ENCODE measurements around the gene HSBP1L1. TPM values are rescaled to one million over a fixed set of nuclear protein-coding genes. Genes with fewer than 3 reads are reported as not detected.
A peak's percentile ranks its signal among the peaks of the same experiment; 100 is the strongest.

HSBP1L1 gene
- total RNA-seq, 1 donor from 2014 or later: 2.1 TPM

DNA sequence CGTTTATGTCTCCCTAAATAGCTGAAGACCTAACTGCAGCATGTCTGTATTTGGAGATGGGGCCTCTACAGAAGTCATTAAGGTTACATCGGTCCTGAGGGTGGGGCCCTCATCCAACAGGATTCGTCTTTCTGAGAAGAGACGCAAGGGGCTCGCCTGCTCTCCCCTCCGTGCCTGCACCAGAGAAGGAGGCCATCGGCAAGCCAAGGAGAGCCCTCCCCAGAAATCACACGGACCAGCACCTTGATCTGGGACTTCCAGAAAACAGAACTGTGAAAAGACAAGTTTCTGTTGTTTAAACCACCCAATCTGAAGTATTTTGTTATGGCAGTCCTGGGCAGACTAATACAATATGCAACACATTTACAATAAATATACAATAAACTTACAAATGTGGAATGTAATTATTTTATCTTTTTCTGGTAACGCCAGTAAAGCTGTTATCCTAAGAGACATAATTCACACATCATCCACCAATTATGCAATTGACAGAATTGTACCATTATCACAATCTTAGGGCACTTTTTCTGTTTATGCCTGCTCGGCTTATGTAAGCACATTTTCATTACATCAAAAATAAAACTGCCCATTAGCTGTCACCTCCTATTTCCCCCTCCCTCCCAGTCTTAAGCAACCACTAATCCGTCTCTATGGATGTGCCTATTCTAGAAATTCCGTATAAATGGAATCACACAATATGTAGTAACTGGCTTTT, 6.1 kb downstream of the HSBP1L1 start:
- Histone ChIP-seq H3K4me1 (ENCODE audit: control insufficient read depth in 3 of 3, insufficient read depth in 3 of 3, low read length in 3 of 3) (peaks cover 0 to 2% (median under 1%) of the 10 kb centered on the region in 3 donors), H3K9ac (ENCODE audit: low read depth in 1 of 3, low read length in 3 of 3) (no peak overlapping the region), H3K36me3 (ENCODE audit: control insufficient read depth in 3 of 3, insufficient read depth in 3 of 3, low read length in 3 of 3) (peaks cover 26 to 46% (median 37%) of the 10 kb centered on the region in 3 donors), H3K4me3 (ENCODE audit: low read length in 3 of 3) (no peak overlapping the region), H3K9me3 (ENCODE audit: control insufficient read depth in 3 of 3, low read length in 3 of 3) (no peaks in the 10 kb centered on the region), H3K27ac (ENCODE audit: low read depth, low read length) (no peak overlapping the region), H3K27me3 (ENCODE audit: control insufficient read depth in 3 of 3, insufficient read depth in 3 of 3, low read length in 3 of 3) (no peaks in the 10 kb centered on the region)

- no peak overlapping the region for H3K4me3 ChIP-seq (ENCODE audit: low read length in 3 of 3)
- no peak overlapping the region for H3K9ac ChIP-seq (ENCODE audit: low read depth in 1 of 3, low read length in 3 of 3)
- no peaks in the 10 kb centered on the region for H3K9me3 ChIP-seq (ENCODE audit: control insufficient read depth in 3 of 3, low read length in 3 of 3)
- H3K4me1 ChIP-seq (ENCODE audit: control insufficient read depth in 3 of 3, insufficient read depth in 3 of 3, low read length in 3 of 3): peaks cover 0 to 2% (median 0%) of the 10 kb centered on the region in 3 donors
- H3K27ac ChIP-seq (ENCODE audit: low read depth, low read length): no peak overlapping the region
- H3K36me3 ChIP-seq (ENCODE audit: control insufficient read depth in 3 of 3, insufficient read depth in 3 of 3, low read length in 3 of 3): peaks cover 29 to 50% (median 37%) of the 10 kb centered on the region in 3 donors
- H3K27me3 ChIP-seq (ENCODE audit: control insufficient read depth in 3 of 3, insufficient read depth in 3 of 3, low read length in 3 of 3): no peaks in the 10 kb centered on the region
Observed at GRCh38 chr18:79971211-79971952, 6.9 kb downstream of the HSBP1L1 start.

GRCh38 chr18:79971986-79972385, 7.5 kb downstream of the HSBP1L1 start:
- no peak overlapping the region for H3K27ac ChIP-seq (ENCODE audit: low read depth, low read length)
- no peak overlapping the region for H3K4me3 ChIP-seq (ENCODE audit: low read length in 3 of 3)
- H3K9me3 ChIP-seq (ENCODE audit: control insufficient read depth in 3 of 3, low read length in 3 of 3): no peaks in the 10 kb centered on the region
- peaks cover 29 to 50% (median 37%) of the 10 kb centered on the region in 3 donors for H3K36me3 ChIP-seq (ENCODE audit: control insufficient read depth in 3 of 3, insufficient read depth in 3 of 3, low read length in 3 of 3)
- no peak overlapping the region for H3K9ac ChIP-seq (ENCODE audit: low read depth in 1 of 3, low read length in 3 of 3)
- H3K27me3 ChIP-seq (ENCODE audit: control insufficient read depth in 3 of 3, insufficient read depth in 3 of 3, low read length in 3 of 3): no peaks in the 10 kb centered on the region
- H3K4me1 ChIP-seq (ENCODE audit: control insufficient read depth in 3 of 3, insufficient read depth in 3 of 3, low read length in 3 of 3): peaks cover 0 to 2% (median 0%) of the 10 kb centered on the region in 3 donors

DNA sequence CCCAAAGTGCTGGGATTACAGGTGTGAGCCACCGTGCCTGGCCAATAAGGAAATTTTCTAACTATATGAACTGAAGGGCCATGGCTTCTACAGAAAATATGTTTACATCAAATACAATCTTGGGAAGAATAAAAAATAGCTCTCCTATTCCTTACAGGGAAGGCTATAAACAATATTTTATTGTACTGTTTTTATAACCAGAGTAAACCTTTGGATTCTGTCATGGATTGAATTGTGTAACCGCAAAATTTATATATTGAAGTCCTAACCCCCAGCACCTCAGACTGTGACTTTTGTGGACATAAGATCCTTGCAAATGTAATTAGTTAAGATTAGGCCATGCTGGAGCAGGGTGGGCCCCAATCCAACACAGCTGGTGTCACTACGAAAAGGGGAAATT, 8.3 kb downstream of the HSBP1L1 start:
- Histone ChIP-seq H3K27me3 (ENCODE audit: control insufficient read depth in 3 of 3, insufficient read depth in 3 of 3, low read length in 3 of 3) (no peaks in the 10 kb centered on the region), H3K4me3 (ENCODE audit: low read length in 3 of 3) (no peak overlapping the region), H3K36me3 (ENCODE audit: control insufficient read depth in 3 of 3, insufficient read depth in 3 of 3, low read length in 3 of 3) (peaks cover 29 to 50% (median 37%) of the 10 kb centered on the region in 3 donors), H3K9ac (ENCODE audit: low read depth in 1 of 3, low read length in 3 of 3) (no peak overlapping the region), H3K9me3 (ENCODE audit: control insufficient read depth in 3 of 3, low read length in 3 of 3) (no peaks in the 10 kb centered on the region), H3K27ac (ENCODE audit: low read depth, low read length) (no peak overlapping the region), H3K4me1 (ENCODE audit: control insufficient read depth in 3 of 3, insufficient read depth in 3 of 3, low read length in 3 of 3) (peaks cover 0 to 2% (median 0%) of the 10 kb centered on the region in 3 donors)

- Histone ChIP-seq H3K9me3 (ENCODE audit: control insufficient read depth in 3 of 3, low read length in 3 of 3) (no peaks in the 10 kb centered on the region), H3K9ac (ENCODE audit: low read depth in 1 of 3, low read length in 3 of 3) (no peak overlapping the region), H3K36me3 (ENCODE audit: control insufficient read depth in 3 of 3, insufficient read depth in 3 of 3, low read length in 3 of 3) (peaks cover 27 to 50% (median 33%) of the 10 kb centered on the region in 3 donors), H3K27me3 (ENCODE audit: control insufficient read depth in 3 of 3, insufficient read depth in 3 of 3, low read length in 3 of 3) (no peaks in the 10 kb centered on the region), H3K4me1 (ENCODE audit: control insufficient read depth in 3 of 3, insufficient read depth in 3 of 3, low read length in 3 of 3) (peaks cover 0 to 3% (median 2%) of the 10 kb centered on the region in 3 donors), H3K4me3 (ENCODE audit: low read length in 3 of 3) (no peak overlapping the region), H3K27ac (ENCODE audit: low read depth, low read length) (no peak overlapping the region)
Observed at GRCh38 chr18:79973517-79973916, 9.1 kb downstream of the HSBP1L1 start.

DNA sequence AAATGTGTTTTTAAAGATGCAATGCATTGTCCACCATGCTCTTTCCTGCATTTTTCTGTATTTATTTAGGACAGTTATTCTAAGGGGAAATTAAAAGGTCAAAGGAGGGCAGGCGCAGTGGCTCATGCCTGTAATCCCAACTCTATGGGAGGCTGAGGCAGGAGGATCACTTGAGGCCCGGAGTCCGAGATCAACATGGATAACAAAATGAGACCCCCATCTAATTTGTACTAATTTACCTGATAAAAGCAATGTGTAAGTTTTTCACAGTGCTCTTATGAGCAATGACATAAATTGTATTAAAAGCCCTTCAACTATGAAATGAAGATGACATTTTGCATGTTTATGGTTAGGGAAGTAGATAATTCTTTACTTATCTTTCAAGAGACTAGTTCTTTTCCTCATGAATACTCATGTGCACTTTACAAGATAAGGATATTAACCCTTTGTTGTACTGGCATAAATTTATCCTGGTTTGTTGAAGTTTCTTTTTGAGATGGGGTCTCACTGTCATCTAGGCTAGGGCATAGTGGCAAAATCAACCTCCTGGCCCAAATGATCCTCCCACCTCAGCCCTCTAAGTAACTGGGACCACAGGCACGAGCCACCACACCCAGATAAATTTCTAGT, 9.7 kb downstream of the HSBP1L1 start:
- Histone ChIP-seq H3K27me3 (ENCODE audit: control insufficient read depth in 3 of 3, insufficient read depth in 3 of 3, low read length in 3 of 3) (no peaks in the 10 kb centered on the region), H3K4me1 (ENCODE audit: control insufficient read depth in 3 of 3, insufficient read depth in 3 of 3, low read length in 3 of 3) (peaks cover 0 to 3% (median 2%) of the 10 kb centered on the region in 3 donors), H3K27ac (ENCODE audit: low read depth, low read length) (no peak overlapping the region), H3K9ac (ENCODE audit: low read depth in 1 of 3, low read length in 3 of 3) (no peak overlapping the region), H3K4me3 (ENCODE audit: low read length in 3 of 3) (no peak overlapping the region), H3K9me3 (ENCODE audit: control insufficient read depth in 3 of 3, low read length in 3 of 3) (no peaks in the 10 kb centered on the region), H3K36me3 (ENCODE audit: control insufficient read depth in 3 of 3, insufficient read depth in 3 of 3, low read length in 3 of 3) (peaks cover 27 to 50% (median 35%) of the 10 kb centered on the region in 3 donors)

- H3K27ac ChIP-seq (ENCODE audit: low read depth, low read length): no peak overlapping the region
- no peak overlapping the region for H3K4me3 ChIP-seq (ENCODE audit: low read length in 3 of 3)
- H3K36me3 ChIP-seq (ENCODE audit: control insufficient read depth in 3 of 3, insufficient read depth in 3 of 3, low read length in 3 of 3): peaks cover 27 to 42% (median 37%) of the 10 kb centered on the region in 3 donors
- peaks cover 0 to 3% (median 2%) of the 10 kb centered on the region in 3 donors for H3K4me1 ChIP-seq (ENCODE audit: control insufficient read depth in 3 of 3, insufficient read depth in 3 of 3, low read length in 3 of 3)
- H3K27me3 ChIP-seq (ENCODE audit: control insufficient read depth in 3 of 3, insufficient read depth in 3 of 3, low read length in 3 of 3): no peaks in the 10 kb centered on the region
- no peak overlapping the region for H3K9ac ChIP-seq (ENCODE audit: low read depth in 1 of 3, low read length in 3 of 3)
- no peaks in the 10 kb centered on the region for H3K9me3 ChIP-seq (ENCODE audit: control insufficient read depth in 3 of 3, low read length in 3 of 3)
Observed at GRCh38 chr18:79975043-79975442, 10.6 kb downstream of the HSBP1L1 start.

DNA sequence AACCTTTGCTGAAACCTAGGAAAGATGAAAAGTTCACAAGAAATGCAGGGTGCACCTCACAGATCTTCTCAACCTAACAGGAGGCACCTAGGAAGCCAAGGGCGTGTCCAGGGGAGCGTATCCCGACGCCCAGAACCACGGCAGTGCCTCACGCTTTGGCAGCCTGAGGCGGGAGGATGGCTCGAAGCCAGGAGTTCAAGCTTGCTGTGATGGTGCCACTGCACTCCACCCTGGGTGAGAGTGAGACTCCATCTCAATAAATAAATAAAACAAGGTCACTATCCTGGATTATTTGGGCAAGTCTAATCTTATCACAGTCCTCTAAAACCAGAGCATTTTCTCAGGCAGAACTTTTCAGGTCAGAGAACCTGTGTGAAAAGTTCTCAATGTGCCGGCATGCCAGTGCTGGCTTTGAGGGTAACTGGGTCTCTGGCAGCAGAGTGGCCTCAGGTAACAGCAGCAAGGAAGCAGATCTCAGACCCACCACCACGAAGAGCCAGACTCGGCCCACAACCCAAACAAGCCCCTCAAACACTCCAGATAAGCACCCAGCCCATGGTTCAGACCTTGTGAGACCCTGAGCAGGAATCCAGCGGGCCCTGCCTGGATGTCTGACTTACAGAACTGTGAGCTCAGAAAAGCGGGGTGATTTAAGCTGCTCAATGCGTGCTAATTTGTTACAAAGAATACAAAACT, 11.7 kb downstream of the HSBP1L1 start:
- peaks cover 26 to 34% (median 30%) of the 10 kb centered on the region in 3 donors for H3K36me3 ChIP-seq (ENCODE audit: control insufficient read depth in 3 of 3, insufficient read depth in 3 of 3, low read length in 3 of 3)
- no peaks in the 10 kb centered on the region for H3K27me3 ChIP-seq (ENCODE audit: control insufficient read depth in 3 of 3, insufficient read depth in 3 of 3, low read length in 3 of 3)
- H3K4me1 ChIP-seq (ENCODE audit: control insufficient read depth in 3 of 3, insufficient read depth in 3 of 3, low read length in 3 of 3): peaks cover 0 to 3% (median 2%) of the 10 kb centered on the region in 3 donors
- no peaks in the 10 kb centered on the region for H3K9me3 ChIP-seq (ENCODE audit: control insufficient read depth in 3 of 3, low read length in 3 of 3)
- H3K4me3 ChIP-seq (ENCODE audit: low read length in 3 of 3): no peak overlapping the region
- no peak overlapping the region for H3K27ac ChIP-seq (ENCODE audit: low read depth, low read length)
- H3K9ac ChIP-seq (ENCODE audit: low read depth in 1 of 3, low read length in 3 of 3): no peak overlapping the region

- H3K27me3 ChIP-seq (ENCODE audit: control insufficient read depth in 3 of 3, insufficient read depth in 3 of 3, low read length in 3 of 3): no peaks in the 10 kb centered on the region
- H3K9ac ChIP-seq (ENCODE audit: low read depth in 1 of 3, low read length in 3 of 3): peak overlapping the region in 1 of 3 donors; percentile 12
- H3K4me1 ChIP-seq (ENCODE audit: control insufficient read depth in 3 of 3, insufficient read depth in 3 of 3, low read length in 3 of 3): peaks cover 0 to 6% (median 0%) of the 10 kb centered on the region in 3 donors
- no peak overlapping the region for H3K27ac ChIP-seq (ENCODE audit: low read depth, low read length)
- H3K9me3 ChIP-seq (ENCODE audit: control insufficient read depth in 3 of 3, low read length in 3 of 3): no peaks in the 10 kb centered on the region
- H3K36me3 ChIP-seq (ENCODE audit: control insufficient read depth in 3 of 3, insufficient read depth in 3 of 3, low read length in 3 of 3): peaks cover 9 to 14% (median 13%) of the 10 kb centered on the region in 3 donors
- no peak overlapping the region for H3K4me3 ChIP-seq (ENCODE audit: low read length in 3 of 3)
Observed at GRCh38 chr18:79979843-79980242, 15.4 kb downstream of the HSBP1L1 start.

All from skeletal muscle tissue (tissue), 4 donors.